PC-3 (cell line): ENCODE measurements around the gene FAM76A. TPM values are rescaled to one million over a fixed set of nuclear protein-coding genes. Genes with fewer than 3 reads are reported as not detected.
"Not testable (repeated sequence)": the region's sequence is repeated elsewhere in the genome, so short reads cannot be mapped to it uniquely, and the experiment has no call there.

Experiments used
- ATAC-seq: fragments of 200-7000 bp; cut with Tn5 transposase; 2 replicates; pipeline ENCODE4 v1.9.1; 2020; ENCODE audit warnings: mild to moderate bottlenecking, moderate library complexity
- BruUV-seq: library from RNA; stranded (reverse); fragments of 400-500 nt; replicated peaks from 2 replicates; lab custom pipeline; 2021; lab: Mats Ljungman, UMichigan
- CTCF ChIA-PET: fragments of 300-600 bp; sonication (Branson Sonifier 250); formaldehyde crosslinking; loops from one replicate; lab custom pipeline; 2022; ENCODE audit warnings: antibody characterized with exemption; lab: Charles Lee
- POLR2A ChIA-PET: fragments of 300-600 bp; sonication (Branson Sonifier 250); formaldehyde crosslinking; loops from one replicate; lab custom pipeline; 2022; ENCODE audit warnings: antibody characterized with exemption; ENCODE audit not compliant: unreplicated experiment; lab: Charles Lee
- DNase-seq: peaks from one replicate; pipeline ENCODE4 v3.0.0-alpha.2; 2015
- H2AFZ ChIP-seq: fragments of 300-600 bp; sonication (generic); 2 replicates; pipeline ENCODE4 v1.6.0; 2016; ENCODE audit warnings: antibody characterized with exemption, low read length
- H3F3A ChIP-seq: fragments of 300-600 bp; sonication (generic); one replicate; pipeline ENCODE4 v1.6.0; 2017; ENCODE audit warnings: antibody characterized with exemption, low read length, control low read depth, mild to moderate bottlenecking; ENCODE audit not compliant: unreplicated experiment
- H3K27ac ChIP-seq: fragments of 300-600 bp; sonication (generic); 2 replicates; pipeline ENCODE4 v1.5.1; 2016; ENCODE audit warnings: mild to moderate bottlenecking, low read length
- H3K27me3 ChIP-seq: fragments of 300-600 bp; sonication (generic); 2 replicates; pipeline ENCODE4 v1.6.1; 2016; ENCODE audit warnings: low read length, mixed read lengths
- H3K36me3 ChIP-seq: fragments of 300-600 bp; sonication (generic); 2 replicates; pipeline ENCODE4 v1.6.1; 2016; ENCODE audit warnings: low read depth, mixed run types, low read length, mixed read lengths
- H3K4me1 ChIP-seq: fragments of 300-600 bp; sonication (generic); 2 replicates; pipeline ENCODE4 v1.5.1; 2016; ENCODE audit warnings: low read length; ENCODE audit not compliant: insufficient read depth
- H3K4me2 ChIP-seq: fragments of 300-600 bp; sonication (generic); 2 replicates; pipeline ENCODE4 v1.6.0; 2016; ENCODE audit warnings: low read length
- H3K4me3 ChIP-seq: fragments of 300-600 bp; sonication (generic); 2 replicates; pipeline ENCODE4 v1.5.1; 2016; ENCODE audit warnings: mild to moderate bottlenecking, low read length, mixed read lengths
- H3K79me2 ChIP-seq: fragments of 300-600 bp; sonication (generic); 2 replicates; pipeline ENCODE4 v1.6.1; 2017; ENCODE audit warnings: low read length, mixed read lengths
- H3K9ac ChIP-seq: fragments of 300-600 bp; sonication (generic); 2 replicates; pipeline ENCODE4 v1.6.0; 2016; ENCODE audit warnings: mild to moderate bottlenecking, low read length
- H3K9me2 ChIP-seq: fragments of 300-600 bp; sonication (generic); replicated peaks from 2 replicates; pipeline ENCODE4 v1.6.1; 2016; ENCODE audit warnings: mixed run types, low read length, mixed read lengths
- H3K9me3 ChIP-seq: fragments of 300-600 bp; sonication (generic); 2 replicates; pipeline ENCODE4 v1.6.1; 2016; ENCODE audit warnings: low read length, mixed read lengths
- H4K20me1 ChIP-seq: fragments of 300-600 bp; sonication (generic); 2 replicates; pipeline ENCODE4 v1.6.1; 2016; ENCODE audit warnings: low read length, mixed read lengths
- EZH2 ChIP-seq: fragments of 300-600 bp; sonication (generic); IDR thresholded peaks from one replicate; pipeline ENCODE4 v1.6.1; 2017; ENCODE audit warnings: antibody characterized with exemption, mild to moderate bottlenecking, low read length; ENCODE audit not compliant: unreplicated experiment
- EZH2phosphoT487 ChIP-seq: fragments of 300-600 bp; sonication (generic); IDR thresholded peaks from 2 replicates; pipeline ENCODE4 v1.6.1; 2018; ENCODE audit warnings: mild to moderate bottlenecking, antibody characterized with exemption, low read length, borderline replicate concordance
- intact Hi-C: fragments of 100-400 bp; cut with micrococcal nuclease; formaldehyde crosslinking; loops from 2 replicates; pipeline ENCODE4 v1.9.0; 2023
- total RNA-seq: library from RNA; depleted of rRNA; stranded (reverse); fragments of >200 nt; gene quantifications from 2 replicates; pipeline ENCODE4 v1.2.3, GENCODE V29; 2014
- TF ChIP-seq, protein P1 (sequence below): fragments of 300-600 bp; sonication (generic); conservative IDR thresholded peaks from 2 replicates; pipeline ENCODE4 v1.5.1; 2017; ENCODE audit warnings: antibody characterized with exemption, low read depth, mild to moderate bottlenecking, low read length

FAM76A gene
- total RNA-seq, 1 experiment from 2014 or later: 9.9 TPM

- ChIA-PET CTCF (interaction anchor here (0.6 kb wide), 1 partner anchor 505 kb away, joined by 9 read pairs; no protein-coding TSS in a partner anchor), POLR2A (no interaction called here)
- intact Hi-C loops: no loop called here
- BruUV-seq: no TSS peak
- Histone ChIP-seq H4K20me1 (no peaks in the 10 kb centered on the region), H3K36me3 (no peaks in the 10 kb centered on the region), H3K9me3 (no peaks in the 10 kb centered on the region; the same call in 1 of the 2 replicates), H3K4me3 (no peak overlapping the region), H3K27ac (no peak overlapping the region), H3F3A (no peaks in the 10 kb centered on the region), H3K27me3 (no peaks in the 10 kb centered on the region), H3K4me1 (no peaks in the 10 kb centered on the region), H2AFZ (no peak overlapping the region), H3K79me2 (no peaks in the 10 kb centered on the region), H3K4me2 (no peak overlapping the region), H3K9ac (no peak overlapping the region), H3K9me2 (no peaks in the 10 kb centered on the region)
- DNase-seq (no peak), ATAC-seq (no peak)
- TF ChIP-seq EZH2 (no peak), EZH2phosphoT487 (no peak)
Observed at GRCh38 chr1:27678747-27679146, 47.0 kb upstream of the FAM76A start.

DNA sequence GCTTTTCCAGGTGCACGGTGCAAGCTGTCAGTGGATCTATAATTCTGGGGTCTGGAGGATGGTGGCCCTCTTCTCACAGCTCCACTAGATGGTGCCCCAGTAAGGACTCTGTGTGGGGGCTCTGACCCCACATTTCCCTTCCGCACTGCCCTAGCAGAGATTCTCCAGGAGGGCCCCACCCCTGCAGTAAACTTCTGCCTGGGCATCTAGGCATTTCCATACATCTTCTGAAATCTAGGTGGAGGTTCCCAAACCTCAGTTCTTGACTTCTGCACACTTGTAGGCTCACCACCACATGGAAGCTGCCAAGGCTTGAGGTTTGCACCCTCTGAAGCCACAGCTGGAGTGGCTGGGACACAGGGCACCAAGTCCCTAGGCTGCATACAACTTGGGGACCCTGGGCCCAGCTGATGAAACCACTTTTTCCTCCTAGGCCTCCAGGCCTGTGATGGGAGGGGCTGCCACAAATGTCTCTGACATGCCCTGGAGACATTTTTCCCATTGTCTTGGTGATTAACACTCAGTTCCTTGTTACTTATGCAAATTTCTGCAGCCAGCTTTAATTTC lies 45.5 kb upstream of the FAM76A start:
- CTCF ChIA-PET: interaction anchor here (0.7 kb wide), 1 partner anchor 76 kb away, joined by 8 read pairs; no protein-coding TSS in a partner anchor
- BruUV-seq, ATAC-seq, H3K27ac ChIP-seq, H3K9me3 ChIP-seq, H3K4me1 ChIP-seq, H3K27me3 ChIP-seq, H4K20me1 ChIP-seq, H3F3A ChIP-seq, H3K4me3 ChIP-seq, H3K36me3 ChIP-seq, H3K4me2 ChIP-seq, H2AFZ ChIP-seq, POLR2A ChIA-PET, H3K9ac ChIP-seq, intact Hi-C loops, DNase-seq, H3K79me2 ChIP-seq, H3K9me2 ChIP-seq: not testable (repeated sequence)

- H3K4me3 ChIP-seq, H3K9ac ChIP-seq, H4K20me1 ChIP-seq, H3K36me3 ChIP-seq, H3K4me2 ChIP-seq, intact Hi-C loops, H3K27ac ChIP-seq, H3K27me3 ChIP-seq, H3K9me3 ChIP-seq, H3F3A ChIP-seq, DNase-seq, POLR2A ChIA-PET, H3K9me2 ChIP-seq, BruUV-seq, H2AFZ ChIP-seq, H3K79me2 ChIP-seq, CTCF ChIA-PET, H3K4me1 ChIP-seq, ATAC-seq: not testable (repeated sequence)
Observed at GRCh38 chr1:27681580-27681979, 44.2 kb upstream of the FAM76A start.

DNA sequence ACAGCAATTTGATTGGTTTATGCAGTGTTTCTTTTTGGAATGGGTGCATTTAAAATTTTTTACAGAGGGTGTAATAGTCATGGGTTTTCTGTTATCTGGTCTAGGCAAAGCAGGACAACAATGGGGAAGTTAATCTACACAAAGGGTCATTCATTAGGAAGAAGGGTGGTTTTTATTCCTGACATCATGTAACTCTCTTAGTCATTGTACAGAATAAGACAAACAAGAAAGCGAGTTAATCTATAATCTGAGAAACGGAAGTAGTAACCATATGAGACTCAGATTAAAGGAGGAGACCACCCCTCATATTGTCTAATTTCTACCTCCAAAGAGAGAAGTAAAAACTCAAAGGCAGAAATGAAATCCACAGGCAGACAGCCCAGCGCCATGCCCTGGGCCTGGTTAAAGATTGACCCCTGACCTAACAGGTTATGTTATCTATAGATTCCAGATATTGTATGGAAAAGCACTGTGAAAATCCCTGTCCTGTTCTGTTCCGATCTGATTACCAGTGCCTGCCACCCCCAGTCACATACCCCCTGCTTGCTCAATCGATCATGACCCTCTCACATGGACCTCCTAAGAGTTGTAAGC lies 43.3 kb upstream of the FAM76A start:
- no peaks in the 10 kb centered on the region for H3F3A ChIP-seq
- BruUV-seq: no TSS peak
- ChIA-PET POLR2A (no interaction called here), CTCF (no interaction called here)
- no peaks in the 10 kb centered on the region for H3K9me2 ChIP-seq
- H3K27me3 ChIP-seq: no peaks in the 10 kb centered on the region
- intact Hi-C loops: no loop called here
- no peak overlapping the region for H3K9ac ChIP-seq
- DNase-seq (no peak), ATAC-seq (no peak)
- no peaks in the 10 kb centered on the region for H3K36me3 ChIP-seq
- H2AFZ ChIP-seq: no peak overlapping the region
- no peaks in the 10 kb centered on the region for H3K4me1 ChIP-seq
- H3K4me2 ChIP-seq: no peak overlapping the region
- no peaks in the 10 kb centered on the region; the same call in 1 of the 2 replicates for H3K9me3 ChIP-seq
- no peak overlapping the region for H3K4me3 ChIP-seq
- no peak overlapping the region for H3K27ac ChIP-seq
- H3K79me2 ChIP-seq: no peaks in the 10 kb centered on the region
- no peaks in the 10 kb centered on the region for H4K20me1 ChIP-seq
- TF ChIP-seq EZH2phosphoT487 (no peak), EZH2 (no peak)
- TF ChIP-seq, protein P1, sequence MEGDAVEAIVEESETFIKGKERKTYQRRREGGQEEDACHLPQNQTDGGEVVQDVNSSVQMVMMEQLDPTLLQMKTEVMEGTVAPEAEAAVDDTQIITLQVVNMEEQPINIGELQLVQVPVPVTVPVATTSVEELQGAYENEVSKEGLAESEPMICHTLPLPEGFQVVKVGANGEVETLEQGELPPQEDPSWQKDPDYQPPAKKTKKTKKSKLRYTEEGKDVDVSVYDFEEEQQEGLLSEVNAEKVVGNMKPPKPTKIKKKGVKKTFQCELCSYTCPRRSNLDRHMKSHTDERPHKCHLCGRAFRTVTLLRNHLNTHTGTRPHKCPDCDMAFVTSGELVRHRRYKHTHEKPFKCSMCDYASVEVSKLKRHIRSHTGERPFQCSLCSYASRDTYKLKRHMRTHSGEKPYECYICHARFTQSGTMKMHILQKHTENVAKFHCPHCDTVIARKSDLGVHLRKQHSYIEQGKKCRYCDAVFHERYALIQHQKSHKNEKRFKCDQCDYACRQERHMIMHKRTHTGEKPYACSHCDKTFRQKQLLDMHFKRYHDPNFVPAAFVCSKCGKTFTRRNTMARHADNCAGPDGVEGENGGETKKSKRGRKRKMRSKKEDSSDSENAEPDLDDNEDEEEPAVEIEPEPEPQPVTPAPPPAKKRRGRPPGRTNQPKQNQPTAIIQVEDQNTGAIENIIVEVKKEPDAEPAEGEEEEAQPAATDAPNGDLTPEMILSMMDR: no peak
